Measurements from ENCODE around the gene ARAP2. TPM values are rescaled to one million over a fixed set of nuclear protein-coding genes. Genes with fewer than 3 reads are reported as not detected.

Gene ARAP2
- total and polyA plus RNA-seq, 9 of the 15 experiments (the other 6 are each of a cell fraction or from before 2014, with no cell fraction given), result 0.03 to 0.35 (median 0.11) TPM; not detected in 4

DNA sequence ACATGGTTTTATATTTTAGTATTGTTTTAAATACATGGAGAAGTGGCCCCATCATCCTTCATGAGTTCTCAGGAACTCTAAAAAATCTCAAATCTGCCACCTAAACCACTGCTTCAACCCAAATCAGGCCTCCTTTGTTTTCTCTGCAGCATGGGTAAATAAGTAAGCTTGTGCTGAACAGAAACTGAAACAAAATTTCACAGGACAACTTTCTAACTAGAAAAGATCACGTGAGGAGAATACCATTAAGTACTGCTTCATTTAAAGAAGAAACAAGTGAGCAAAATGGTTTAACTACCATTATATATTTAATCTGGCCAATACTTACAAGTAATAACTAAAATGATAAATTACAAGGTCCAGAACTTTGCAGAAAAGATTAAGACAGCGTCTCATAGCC is 2.5 kb downstream of the ARAP2 start:
- no peaks in the 10 kb centered on the region for H3K9me3 ChIP-seq (replicated peaks; ENCODE audit: control insufficient read depth, insufficient read depth, low read depth, low read length)
- 0% methylated on average over 2 of the region's 2 CpGs for WGBS (ENCODE audit: insufficient coverage, low coverage, missing lambda C conversion rate)
- no peaks in the 10 kb centered on the region for H3K36me3 ChIP-seq (ENCODE audit: control insufficient read depth, insufficient read depth, low read length)
- H3K79me2 ChIP-seq (ENCODE audit: control insufficient read depth, insufficient read depth, low read length), result no peaks in the 10 kb centered on the region
- ChIA-PET CTCF (ENCODE audit: low intra/inter-chr PET ratio) (no interaction called here), POLR2A (no interaction called here)
- H3K4me3 ChIP-seq, result no peak overlapping the region
- H4K20me1 ChIP-seq (replicated peaks; ENCODE audit: control insufficient read depth, insufficient read depth, low read length), result no peaks in the 10 kb centered on the region
- intact Hi-C loops (cut with micrococcal nuclease), result no loop called here
- H3K4me2 ChIP-seq (ENCODE audit: insufficient read depth, low read length), result no peak overlapping the region
- no peak overlapping the region for H2AFZ ChIP-seq (ENCODE audit: low read depth, low read length)
- H3K9ac ChIP-seq (ENCODE audit: insufficient read depth in 1 of 2, low read depth in 2 of 2, low read length in 2 of 2), result no peak overlapping the region
- peaks cover 0 to 9% of the 10 kb centered on the region in 2 experiments; a peak in 1 of 5 replicates for H3K4me1 ChIP-seq (replicated peaks in 1 of 2; ENCODE audit: control insufficient read depth in 2 of 2, insufficient read depth in 2 of 2, low read length in 2 of 2)
- H3K27ac ChIP-seq (ENCODE audit: extremely low read depth, low read depth, low read length), result no peak overlapping the region
- TF ChIP-seq SMARCE1 (IDR thresholded peaks at IDR 0.05) (no peak), SMC3 (conservative IDR thresholded peaks at IDR 0.05; ENCODE audit: insufficient read depth, low read depth, low read length) (no peak), SMARCA5 (IDR thresholded peaks at IDR 0.05) (no peak), ZNF253 (CRISPR knock-in tag; conservative IDR thresholded peaks at IDR 0.05) (no peak), GTF2A2 (tag; IDR thresholded peaks at IDR 0.05) (no peak), RAD21 (CRISPR knock-in tag; conservative IDR thresholded peaks at IDR 0.05 in 1 of 2, IDR thresholded peaks at IDR 0.05 in 1 of 2) (no peak), U2AF2 (optimal IDR thresholded peaks at IDR 0.05; ENCODE audit: low read depth, low read length) (no peak), MCM7 (IDR thresholded peaks at IDR 0.05) (no peak), XRCC5 (IDR thresholded peaks at IDR 0.05; ENCODE audit: low read depth, low read length) (no peak), ZKSCAN3 (CRISPR knock-in tag; IDR thresholded peaks at IDR 0.05) (no peak), KAT8 (IDR thresholded peaks at IDR 0.05; ENCODE audit: low read depth) (no peak), JUNB (CRISPR knock-in tag; conservative IDR thresholded peaks at IDR 0.05) (no peak)
- TF ChIP-seq, protein P1, sequence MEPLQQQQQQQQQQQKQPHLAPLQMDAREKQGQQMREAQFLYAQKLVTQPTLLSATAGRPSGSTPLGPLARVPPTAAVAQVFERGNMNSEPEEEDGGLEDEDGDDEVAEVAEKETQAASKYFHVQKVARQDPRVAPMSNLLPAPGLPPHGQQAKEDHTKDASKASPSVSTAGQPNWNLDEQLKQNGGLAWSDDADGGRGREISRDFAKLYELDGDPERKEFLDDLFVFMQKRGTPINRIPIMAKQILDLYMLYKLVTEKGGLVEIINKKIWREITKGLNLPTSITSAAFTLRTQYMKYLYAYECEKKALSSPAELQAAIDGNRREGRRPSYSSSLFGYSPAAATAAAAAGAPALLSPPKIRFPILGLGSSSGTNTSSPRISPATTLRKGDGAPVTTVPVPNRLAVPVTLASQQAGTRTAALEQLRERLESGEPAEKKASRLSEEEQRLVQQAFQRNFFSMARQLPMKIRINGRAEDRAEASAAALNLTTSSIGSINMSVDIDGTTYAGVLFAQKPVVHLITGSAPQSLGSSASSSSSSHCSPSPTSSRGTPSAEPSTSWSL (CRISPR knock-in tag; IDR thresholded peaks at IDR 0.05; ENCODE audit: borderline replicate concordance), result no peak
- TF ChIP-seq, protein P2, sequence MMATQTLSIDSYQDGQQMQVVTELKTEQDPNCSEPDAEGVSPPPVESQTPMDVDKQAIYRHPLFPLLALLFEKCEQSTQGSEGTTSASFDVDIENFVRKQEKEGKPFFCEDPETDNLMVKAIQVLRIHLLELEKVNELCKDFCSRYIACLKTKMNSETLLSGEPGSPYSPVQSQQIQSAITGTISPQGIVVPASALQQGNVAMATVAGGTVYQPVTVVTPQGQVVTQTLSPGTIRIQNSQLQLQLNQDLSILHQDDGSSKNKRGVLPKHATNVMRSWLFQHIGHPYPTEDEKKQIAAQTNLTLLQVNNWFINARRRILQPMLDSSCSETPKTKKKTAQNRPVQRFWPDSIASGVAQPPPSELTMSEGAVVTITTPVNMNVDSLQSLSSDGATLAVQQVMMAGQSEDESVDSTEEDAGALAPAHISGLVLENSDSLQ (IDR thresholded peaks at IDR 0.05), result no peak
- TF ChIP-seq, protein P3, sequence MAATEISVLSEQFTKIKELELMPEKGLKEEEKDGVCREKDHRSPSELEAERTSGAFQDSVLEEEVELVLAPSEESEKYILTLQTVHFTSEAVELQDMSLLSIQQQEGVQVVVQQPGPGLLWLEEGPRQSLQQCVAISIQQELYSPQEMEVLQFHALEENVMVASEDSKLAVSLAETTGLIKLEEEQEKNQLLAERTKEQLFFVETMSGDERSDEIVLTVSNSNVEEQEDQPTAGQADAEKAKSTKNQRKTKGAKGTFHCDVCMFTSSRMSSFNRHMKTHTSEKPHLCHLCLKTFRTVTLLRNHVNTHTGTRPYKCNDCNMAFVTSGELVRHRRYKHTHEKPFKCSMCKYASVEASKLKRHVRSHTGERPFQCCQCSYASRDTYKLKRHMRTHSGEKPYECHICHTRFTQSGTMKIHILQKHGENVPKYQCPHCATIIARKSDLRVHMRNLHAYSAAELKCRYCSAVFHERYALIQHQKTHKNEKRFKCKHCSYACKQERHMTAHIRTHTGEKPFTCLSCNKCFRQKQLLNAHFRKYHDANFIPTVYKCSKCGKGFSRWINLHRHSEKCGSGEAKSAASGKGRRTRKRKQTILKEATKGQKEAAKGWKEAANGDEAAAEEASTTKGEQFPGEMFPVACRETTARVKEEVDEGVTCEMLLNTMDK (IDR thresholded peaks at IDR 0.05; ENCODE audit: borderline replicate concordance, insufficient read depth, low read depth, low read length, poor library complexity, severe bottlenecking), result no peak
- FAIRE-seq, result no peak
- BruUV-seq (replicated peaks), result no TSS peak
- in situ Hi-C loops (cut with MboI), result no loop called here
- H3K9me1 ChIP-seq (ENCODE audit: control insufficient read depth, insufficient read depth, low read length), result no peaks in the 10 kb centered on the region
- no peak for ATAC-seq
- DNase-seq (ENCODE audit: extremely low read depth in 1 of 4, low spot score in 3 of 4), result no peak
- no peaks in the 10 kb centered on the region for H3K27me3 ChIP-seq (ENCODE audit: control insufficient read depth in 2 of 2, insufficient read depth in 2 of 2, low read length in 2 of 2)
